MG63 (cell line): ENCODE results near the gene TCF25. TPM values are rescaled to one million over a fixed set of nuclear protein-coding genes. Genes with fewer than 3 reads are reported as not detected.
"Not testable (repeated sequence)": the region's sequence is repeated elsewhere in the genome, so short reads cannot be mapped to it uniquely, and the experiment has no call there.

Source experiments
- DNase-seq: peaks from one replicate; pipeline ENCODE4 v3.0.0-alpha.2; 2020
- H3K27me3 ChIP-seq: fragments of 250-450 bp; sonication (Bioruptor Pico); 2 replicates; pipeline ENCODE4 v1.5.1; 2020; ENCODE audit warnings: mild to moderate bottlenecking, moderate library complexity
- H3K36me3 ChIP-seq: fragments of 250-450 bp; sonication (Bioruptor Pico); 2 replicates; pipeline ENCODE4 v1.5.1; 2020; ENCODE audit warnings: mild to moderate bottlenecking, moderate library complexity
- H3K4me3 ChIP-seq: fragments of 250-450 bp; sonication (Bioruptor Pico); 2 replicates; pipeline ENCODE4 v1.5.1; 2020; ENCODE audit warnings: mild to moderate bottlenecking, moderate library complexity
- H3K9me3 ChIP-seq: fragments of 250-450 bp; sonication (Bioruptor Pico); 2 replicates; pipeline ENCODE4 v1.5.1; 2020; ENCODE audit warnings: mild to moderate bottlenecking, moderate library complexity
- total RNA-seq: library from RNA; depleted of rRNA; stranded (reverse); fragments of >200 nt; shearing (Covaris generic); gene quantifications from 2 replicates; pipeline ENCODE4 v1.2.3, GENCODE V29; 2014; ENCODE audit warnings: low replicate concordance

Gene TCF25
- total RNA-seq, 1 experiment from 2014 or later: 71.3 TPM

GRCh38 chr16:89863741-89864526, 9.5 kb upstream of the TCF25 start:
- no peaks in the 10 kb centered on the region for H3K9me3 ChIP-seq
- no peak for DNase-seq
- H3K27me3 ChIP-seq: no peaks in the 10 kb centered on the region
- no peaks in the 10 kb centered on the region; the same call in 1 of the 2 replicates for H3K36me3 ChIP-seq
- H3K4me3 ChIP-seq: no peak overlapping the region

- Histone ChIP-seq H3K9me3 (no peaks in the 10 kb centered on the region), H3K27me3 (no peaks in the 10 kb centered on the region), H3K36me3 (no peaks in the 10 kb centered on the region; the same call in 1 of the 2 replicates), H3K4me3 (no peak overlapping the region)
- DNase-seq: no peak
Measured at GRCh38 chr16:89864527-89864820, 8.9 kb upstream of the TCF25 start.

- Histone ChIP-seq H3K36me3 (no peaks in the 10 kb centered on the region; the same call in 1 of the 2 replicates), H3K4me3 (no peak overlapping the region), H3K9me3 (no peaks in the 10 kb centered on the region), H3K27me3 (no peaks in the 10 kb centered on the region)
- DNase-seq: no peak
Measured at GRCh38 chr16:89867918-89868317, 5.5 kb upstream of the TCF25 start.

- H3K9me3 ChIP-seq: no peaks in the 10 kb centered on the region
- no peak overlapping the region for H3K4me3 ChIP-seq
- H3K27me3 ChIP-seq: no peaks in the 10 kb centered on the region
- DNase-seq: no peak
- peaks cover 5% of the 10 kb centered on the region for H3K36me3 ChIP-seq
Measured at GRCh38 chr16:89869911-89870310, 3.5 kb upstream of the TCF25 start.

- no peaks in the 10 kb centered on the region for H3K9me3 ChIP-seq
- H3K4me3 ChIP-seq: no peak overlapping the region
- H3K27me3 ChIP-seq: no peaks in the 10 kb centered on the region
- H3K36me3 ChIP-seq: peaks cover 9% of the 10 kb centered on the region
- no peak for DNase-seq
Measured at GRCh38 chr16:89870440-89870839, 3.0 kb upstream of the TCF25 start.

- H3K9me3 ChIP-seq: no peaks in the 10 kb centered on the region
- DNase-seq: no peak
- H3K36me3 ChIP-seq: peaks cover 9% of the 10 kb centered on the region
- no peaks in the 10 kb centered on the region for H3K27me3 ChIP-seq
- H3K4me3 ChIP-seq: no peak overlapping the region
Measured at GRCh38 chr16:89871895-89872294, 1.5 kb upstream of the TCF25 start.

GRCh38 chr16:89873972-89874689, 739 bp downstream of the TCF25 start:
- peak; percentile 86 for DNase-seq
- H3K4me3 ChIP-seq: peak overlapping the region; percentile 91
- no peaks in the 10 kb centered on the region for H3K9me3 ChIP-seq
- H3K27me3 ChIP-seq: no peaks in the 10 kb centered on the region
- H3K36me3 ChIP-seq: peaks cover 19% of the 10 kb centered on the region

- H3K36me3 ChIP-seq: peaks cover 37% of the 10 kb centered on the region
- not testable (repeated sequence) for DNase-seq, H3K4me3 ChIP-seq, H3K9me3 ChIP-seq, H3K27me3 ChIP-seq
Measured at GRCh38 chr16:89879123-89879522, 5.7 kb downstream of the TCF25 start.

- no peaks in the 10 kb centered on the region for H3K9me3 ChIP-seq
- H3K27me3 ChIP-seq: no peaks in the 10 kb centered on the region
- no peak overlapping the region for H3K4me3 ChIP-seq
- no peak for DNase-seq
- H3K36me3 ChIP-seq: peaks cover 34% of the 10 kb centered on the region
Measured at GRCh38 chr16:89880477-89881367, 7.3 kb downstream of the TCF25 start.

GRCh38 chr16:89881368-89881730, 8.0 kb downstream of the TCF25 start:
- no peak overlapping the region for H3K4me3 ChIP-seq
- peaks cover 34% of the 10 kb centered on the region for H3K36me3 ChIP-seq
- no peak for DNase-seq
- H3K27me3 ChIP-seq: no peaks in the 10 kb centered on the region
- H3K9me3 ChIP-seq: no peaks in the 10 kb centered on the region

- peaks cover 28% of the 10 kb centered on the region for H3K36me3 ChIP-seq
- no peak overlapping the region for H3K4me3 ChIP-seq
- DNase-seq: no peak
- H3K27me3 ChIP-seq: no peaks in the 10 kb centered on the region
- no peaks in the 10 kb centered on the region for H3K9me3 ChIP-seq
Measured at GRCh38 chr16:89883346-89884040, 10.1 kb downstream of the TCF25 start.

GRCh38 chr16:89884041-89884421, 10.6 kb downstream of the TCF25 start:
- Histone ChIP-seq H3K36me3 (peaks cover 24% of the 10 kb centered on the region), H3K9me3 (no peaks in the 10 kb centered on the region), H3K27me3 (no peaks in the 10 kb centered on the region), H3K4me3 (no peak overlapping the region)
- no peak for DNase-seq

- no peak for DNase-seq
- Histone ChIP-seq H3K27me3 (no peaks in the 10 kb centered on the region), H3K9me3 (no peaks in the 10 kb centered on the region), H3K36me3 (peaks cover 24% of the 10 kb centered on the region), H3K4me3 (no peak overlapping the region)
Measured at GRCh38 chr16:89887243-89887642, 13.9 kb downstream of the TCF25 start.

GRCh38 chr16:89890200-89890599, 16.8 kb downstream of the TCF25 start:
- no peaks in the 10 kb centered on the region for H3K27me3 ChIP-seq
- no peak overlapping the region for H3K4me3 ChIP-seq
- no peaks in the 10 kb centered on the region for H3K9me3 ChIP-seq
- DNase-seq: no peak
- peaks cover 9% of the 10 kb centered on the region for H3K36me3 ChIP-seq

- peaks cover 8% of the 10 kb centered on the region for H3K36me3 ChIP-seq
- no peaks in the 10 kb centered on the region for H3K9me3 ChIP-seq
- DNase-seq: no peak
- no peak overlapping the region for H3K4me3 ChIP-seq
- no peaks in the 10 kb centered on the region for H3K27me3 ChIP-seq
Measured at GRCh38 chr16:89890886-89891657, 17.7 kb downstream of the TCF25 start.

- Histone ChIP-seq H3K9me3 (no peaks in the 10 kb centered on the region), H3K36me3 (peaks cover 8% of the 10 kb centered on the region), H3K4me3 (no peak overlapping the region), H3K27me3 (no peaks in the 10 kb centered on the region)
- DNase-seq: no peak
Measured at GRCh38 chr16:89892055-89892630, 18.8 kb downstream of the TCF25 start.
